ENCODE results near the gene STATH. TPM values are rescaled to one million over a fixed set of nuclear protein-coding genes. Genes with fewer than 3 reads are reported as not detected.

The STATH gene
- total and polyA plus RNA-seq, 2 of the 8 experiments (the other 6 are each of a cell fraction or from before 2014, with no cell fraction given), result not detected

GRCh38 chr4:69986663-69987062, 9.1 kb upstream of the STATH start:
- Histone ChIP-seq H3K4me2 (ENCODE audit: insufficient read depth in 1 of 2, low read depth in 2 of 2, low read length in 2 of 2) (no peak overlapping the region), H3K4me1 (replicated peaks in 1 of 4; ENCODE audit: control insufficient read depth in 3 of 4, insufficient read depth in 4 of 4, low read length in 3 of 4) (no peaks in the 10 kb centered on the region), H3K56ac (replicated peaks; ENCODE audit: insufficient read length, low read depth, low read length) (no peak overlapping the region), H2BK120ac (replicated peaks; ENCODE audit: low read depth, low read length) (no peak overlapping the region), H3K79me2 (ENCODE audit: control insufficient read depth in 1 of 2, insufficient read depth in 2 of 2, low read length in 2 of 2) (no peaks in the 10 kb centered on the region), H2BK5ac (ENCODE audit: low read depth, low read length) (no peak overlapping the region), H2BK20ac (ENCODE audit: low read length) (no peak overlapping the region), H3K4me3 (ENCODE audit: extremely low read depth in 1 of 4, insufficient read depth in 2 of 4, low read depth in 3 of 4, low read length in 4 of 4) (no peak overlapping the region), H3K14ac (ENCODE audit: insufficient read length) (no peak overlapping the region), H4K8ac (ENCODE audit: extremely low read depth, insufficient read depth, low read length) (no peak overlapping the region), H3K23ac (ENCODE audit: insufficient read length) (no peak overlapping the region), H4K20me1 (replicated peaks in 1 of 2; ENCODE audit: control insufficient read depth in 1 of 2, insufficient read depth in 2 of 2, low read length in 2 of 2) (no peaks in the 10 kb centered on the region), H3K23me2 (ENCODE audit: low read depth, low read length) (no peaks in the 10 kb centered on the region), H3K27ac (ENCODE audit: low read depth, low read length) (no peak overlapping the region), H3K9ac (replicated peaks in 1 of 4; ENCODE audit: extremely low read depth in 1 of 4, low read depth in 3 of 4, low read length in 3 of 4) (no peak overlapping the region), H3K4ac (replicated peaks; ENCODE audit: insufficient read length, low read depth, low read length) (no peak overlapping the region), H4K5ac (ENCODE audit: insufficient read length, low read depth, low read length) (no peak overlapping the region), H2BK12ac (ENCODE audit: low read depth, low read length) (no peak overlapping the region), H3K79me1 (ENCODE audit: low read depth, low read length) (no peaks in the 10 kb centered on the region), H2AK5ac (ENCODE audit: low read depth, low read length) (no peak overlapping the region), H3K18ac (ENCODE audit: extremely low read depth, low read length) (no peak overlapping the region), H4K91ac (replicated peaks; ENCODE audit: insufficient read length, low read length) (no peak overlapping the region), H3K9me3 (ENCODE audit: insufficient read depth in 2 of 2, low read depth in 1 of 2, low read length in 1 of 2) (no peaks in the 10 kb centered on the region), H2BK15ac (ENCODE audit: low read length) (no peak overlapping the region), H2AFZ (ENCODE audit: low read length) (no peak overlapping the region), H3K27me3 (replicated peaks in 1 of 4; ENCODE audit: control insufficient read depth in 3 of 4, extremely low read depth in 1 of 4, insufficient read depth in 3 of 4, low read length in 3 of 4) (no peaks in the 10 kb centered on the region), H3K36me3 (ENCODE audit: control insufficient read depth in 2 of 4, insufficient read depth in 4 of 4, low read length in 3 of 4) (no peaks in the 10 kb centered on the region)
- DNase-seq (ENCODE audit: low read depth in 1 of 2, low spot score in 2 of 2) (no peak), FAIRE-seq (no peak)
- ChIA-PET CTCF (ENCODE audit: partially characterized antibody) (no interaction called here), POLR2A (ENCODE audit: partially characterized antibody) (no interaction called here)
- WGBS, 2 experiments (ENCODE audit: extremely low coverage in 1 of 2, insufficient coverage in 1 of 2, insufficient read length in 1 of 2, insufficient replicate concordance in 2 of 2, low coverage in 1 of 2, low lambda C conversion rate in 2 of 2, missing lambda C conversion rate in 1 of 2), result 89% methylated on average over 1 of the region's 1 CpG; no CpG with 5 or more reads in 1 of the 2 experiments
- TF ChIP-seq SIN3A (conservative IDR thresholded peaks at IDR 0.05 in 1 of 2, IDR thresholded peaks at IDR 0.05 in 1 of 2; ENCODE audit: low read depth in 1 of 2, low read length in 2 of 2) (no peak), MAFK (IDR thresholded peaks at IDR 0.05; ENCODE audit: low read depth, low read length) (0 out of 2 replicates have a peak, but pooled peaks have one; percentile 25)
